Stimulated activated CD8-positive, alpha-beta memory T cell treated with anti-CD3 and anti-CD28 coated beads, Interleukin-12 subunit alpha, Interleukin-12 subunit beta, amount 100 ng/mL, for 1 hour (primary cell): ENCODE measurements around the gene CACNG1.

Source experiments
- DNase-seq: peaks from one replicate; pipeline ENCODE4 v3.0.0-alpha.2; 2020; ENCODE audit warnings: low read depth

The CACNG1 gene

DNA sequence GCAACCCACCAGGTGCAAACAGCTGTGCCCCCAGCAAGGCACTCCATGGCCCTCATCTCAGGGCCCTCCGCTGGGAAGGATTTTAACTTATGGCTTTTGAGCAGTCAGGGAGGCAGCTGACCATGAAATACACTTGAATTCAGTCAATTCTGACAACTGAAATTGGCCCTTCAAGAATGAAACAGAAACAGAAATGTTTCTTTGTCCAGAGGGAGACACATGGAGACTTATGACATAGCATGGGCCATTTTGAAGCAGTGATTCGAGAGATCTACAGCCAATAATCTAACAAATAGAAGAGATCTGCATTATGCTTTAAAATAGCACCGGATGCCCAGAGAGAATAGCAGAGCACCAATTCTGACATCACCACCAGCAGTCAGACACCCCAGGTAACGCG, 7.5 kb downstream of the CACNG1 start:
- no peak for DNase-seq

- no peak for DNase-seq
These were observed 8.5 kb downstream of the CACNG1 start for GRCh38 chr17:67052720-67053437.

GRCh38 chr17:67053438-67054000, 9.2 kb downstream of the CACNG1 start:
- DNase-seq: no peak

DNA sequence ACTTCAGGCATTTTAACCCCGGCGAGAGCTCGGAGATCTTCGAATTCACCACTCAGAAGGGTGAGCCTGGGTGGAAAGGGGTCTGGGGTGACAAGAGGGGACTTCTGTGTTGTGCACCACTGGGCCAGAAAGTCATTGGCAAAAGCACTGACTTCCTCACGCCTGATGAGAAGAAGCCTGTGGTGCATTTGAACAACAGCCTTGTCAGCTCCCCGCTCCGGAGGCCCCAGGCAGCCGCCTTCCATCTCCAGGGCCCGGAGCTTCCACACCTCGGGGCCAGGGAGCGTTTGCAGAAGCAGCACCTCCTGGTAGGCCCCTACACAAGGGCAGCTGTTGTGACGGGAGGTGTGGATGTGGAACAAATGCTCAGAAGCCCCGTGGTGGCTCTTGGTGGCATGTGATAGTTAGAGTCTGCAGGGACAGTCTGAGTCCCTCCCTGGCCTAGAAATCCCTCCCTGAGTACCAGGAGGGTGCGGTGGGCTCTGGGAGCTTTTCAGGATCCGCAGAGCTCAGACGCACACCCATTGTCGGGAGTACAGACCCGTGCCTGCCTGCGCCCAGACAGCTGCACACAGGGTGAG, 9.7 kb downstream of the CACNG1 start:
- no peak for DNase-seq

- no peak for DNase-seq
These were observed 10.3 kb downstream of the CACNG1 start for GRCh38 chr17:67054608-67055007.

DNA sequence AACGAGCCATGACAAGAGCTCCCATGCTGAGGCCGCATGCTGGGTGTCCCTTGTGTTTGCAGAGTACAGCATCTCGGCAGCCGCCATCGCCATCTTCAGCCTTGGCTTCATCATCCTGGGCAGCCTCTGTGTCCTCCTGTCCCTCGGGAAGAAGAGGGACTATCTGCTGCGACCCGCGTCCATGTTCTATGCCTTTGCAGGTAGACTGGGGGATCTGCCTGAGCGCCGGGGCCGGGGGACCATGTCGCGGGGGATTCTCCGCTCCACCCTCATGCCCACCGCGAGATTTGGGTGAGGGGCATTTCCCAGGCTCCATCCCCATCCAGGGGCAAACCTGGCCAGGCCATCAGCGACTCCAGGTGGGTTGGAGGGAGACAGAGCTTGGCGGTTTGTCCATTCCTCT, 10.7 kb downstream of the CACNG1 start:
- DNase-seq: no peak

- no peak for DNase-seq
These were observed 11.7 kb downstream of the CACNG1 start for GRCh38 chr17:67055811-67056745.

DNA sequence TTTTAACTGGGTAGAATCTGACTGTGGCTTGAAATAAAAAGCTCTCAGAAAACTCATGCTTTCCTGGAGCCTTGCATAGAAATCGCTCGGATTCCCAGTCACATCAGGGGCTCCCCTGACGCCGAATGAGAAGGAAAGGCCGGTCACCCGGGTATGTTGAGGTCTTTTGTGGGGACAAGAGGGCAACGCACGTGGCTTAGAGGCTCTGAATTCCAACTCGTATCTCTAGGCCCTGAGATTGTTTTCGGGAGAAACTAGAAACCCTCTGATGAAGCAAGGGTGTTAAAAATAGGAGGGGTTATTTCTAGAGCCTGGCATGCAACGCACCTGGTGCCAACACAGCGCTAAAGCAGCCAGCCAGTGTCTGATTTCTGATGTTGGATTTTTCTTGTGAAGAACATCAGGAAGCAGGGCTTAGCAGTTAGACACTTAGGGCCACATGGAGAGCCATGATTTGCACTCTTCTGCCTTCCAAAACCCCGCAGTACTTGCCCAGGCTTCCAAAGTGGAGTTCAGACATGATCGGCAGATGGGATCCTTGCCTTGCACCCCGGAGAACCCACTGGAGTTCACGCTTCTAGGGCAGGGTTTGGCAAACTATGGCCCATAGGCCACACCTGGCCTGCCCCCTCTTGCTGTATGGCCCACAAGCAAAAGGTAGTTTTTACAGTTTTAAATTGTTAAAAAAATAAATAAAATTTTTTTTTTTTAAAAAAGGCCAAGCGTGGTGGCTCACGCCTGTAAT, 12.6 kb downstream of the CACNG1 start:
- no peak for DNase-seq

GRCh38 chr17:67058036-67058435, 13.7 kb downstream of the CACNG1 start:
- no peak for DNase-seq

DNA sequence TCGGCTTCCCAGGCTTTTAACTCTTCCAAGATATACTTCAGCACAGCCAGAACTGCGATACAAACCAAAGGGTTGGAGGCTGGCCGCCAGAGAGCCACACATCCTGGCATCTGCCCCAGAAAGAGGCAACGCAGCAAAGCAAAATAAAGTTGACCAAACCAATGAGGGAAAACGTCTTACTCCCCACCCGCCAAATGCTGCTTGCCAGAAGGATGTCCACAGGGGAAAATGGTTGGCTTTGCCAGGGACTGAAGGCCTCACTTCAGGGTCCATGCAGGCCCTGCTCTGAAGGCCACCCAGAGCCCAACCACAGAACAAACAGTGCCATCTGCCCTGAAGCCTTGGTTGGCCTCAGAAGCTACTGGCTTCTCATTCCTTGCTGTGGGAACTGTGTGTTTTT, 15.0 kb downstream of the CACNG1 start:
- DNase-seq: no peak

DNA sequence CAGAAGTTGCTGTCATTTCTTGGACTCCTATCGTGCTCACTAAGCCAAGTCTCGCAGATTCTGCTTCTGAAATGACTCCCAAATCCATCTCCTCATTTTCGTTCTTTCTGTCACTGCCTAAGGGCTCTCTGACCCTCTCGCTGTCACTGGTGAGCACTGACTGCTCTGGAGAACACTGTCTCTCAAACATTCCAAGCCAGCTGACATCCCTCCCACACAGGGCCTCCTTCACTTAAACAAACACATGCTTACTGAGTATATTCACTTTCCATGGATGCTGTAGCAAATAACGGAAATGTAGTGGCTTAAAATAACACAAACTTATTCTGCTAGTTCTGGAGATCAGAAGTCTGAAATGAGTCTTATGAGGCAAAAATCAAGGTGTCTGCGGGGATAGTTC, 18.8 kb downstream of the CACNG1 start:
- DNase-seq: no peak

- no peak for DNase-seq
These were observed 22.4 kb downstream of the CACNG1 start for GRCh38 chr17:67066717-67067116.

- no peak for DNase-seq
These were observed 23.5 kb downstream of the CACNG1 start for GRCh38 chr17:67067571-67068482.

DNA sequence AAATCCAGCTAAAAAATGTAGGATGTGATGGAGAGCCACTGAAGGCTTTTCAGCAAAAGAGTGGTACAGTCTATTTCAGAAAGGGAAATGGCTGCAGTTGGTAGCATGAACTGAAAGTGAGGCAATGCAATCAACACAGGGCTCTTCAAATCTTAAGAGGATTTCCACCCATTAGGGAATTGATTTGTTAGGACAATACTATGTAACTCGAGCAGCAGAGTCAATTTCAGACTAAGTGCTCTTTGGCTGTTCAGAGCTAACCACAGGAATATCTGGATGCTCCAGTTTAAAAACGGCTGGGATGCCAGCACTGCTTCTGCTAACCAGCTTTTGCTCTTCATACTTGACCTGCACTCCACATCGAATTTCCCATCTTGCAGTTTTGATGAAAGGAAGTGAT, 24.6 kb downstream of the CACNG1 start:
- DNase-seq: no peak

- no peak for DNase-seq
These were observed 25.3 kb downstream of the CACNG1 start for GRCh38 chr17:67069603-67070136.

- DNase-seq: no peak
These were observed 27.2 kb downstream of the CACNG1 start for GRCh38 chr17:67071595-67071994.

GRCh38 chr17:67072885-67073284, 28.5 kb downstream of the CACNG1 start:
- no peak for DNase-seq

DNA sequence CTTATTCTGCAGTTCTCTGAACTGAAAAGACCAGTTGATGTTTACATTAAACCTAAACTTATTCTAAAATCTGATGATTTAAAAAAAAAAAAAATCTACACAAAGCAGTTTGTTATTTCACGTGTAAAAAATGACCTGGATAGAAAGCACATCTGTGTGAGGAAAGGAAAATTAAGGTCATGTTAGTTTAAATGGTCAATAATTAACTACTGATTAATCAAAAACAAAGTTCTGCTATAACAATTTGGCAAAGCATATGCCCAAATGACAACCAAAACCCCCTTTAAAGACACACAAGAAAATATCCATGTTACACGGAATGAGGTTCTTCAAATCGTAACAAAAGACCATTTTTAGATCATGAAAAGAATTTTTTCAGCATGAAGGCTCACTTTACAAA, 30.4 kb downstream of the CACNG1 start:
- no peak for DNase-seq

DNA sequence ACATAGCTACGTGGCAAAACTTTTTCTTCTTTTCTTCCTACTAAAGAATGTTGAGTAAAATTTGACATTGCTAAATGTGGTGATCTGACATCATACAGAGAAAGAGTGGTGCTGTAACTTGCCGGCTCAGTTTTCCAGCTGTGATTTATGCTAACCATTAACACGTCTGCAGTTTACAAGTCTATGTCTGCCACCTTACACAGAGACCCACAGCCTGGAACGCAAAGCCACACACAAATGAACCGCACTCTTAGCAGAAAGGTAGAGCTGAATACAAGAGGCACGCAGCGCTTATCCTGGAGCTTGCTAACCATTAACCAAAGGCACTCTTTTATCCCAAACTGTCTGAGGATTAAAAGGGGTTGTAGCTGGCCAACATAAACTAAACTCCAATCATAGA, 31.9 kb downstream of the CACNG1 start:
- DNase-seq: no peak

GRCh38 chr17:67078292-67078691, 33.9 kb downstream of the CACNG1 start:
- DNase-seq: no peak

DNA sequence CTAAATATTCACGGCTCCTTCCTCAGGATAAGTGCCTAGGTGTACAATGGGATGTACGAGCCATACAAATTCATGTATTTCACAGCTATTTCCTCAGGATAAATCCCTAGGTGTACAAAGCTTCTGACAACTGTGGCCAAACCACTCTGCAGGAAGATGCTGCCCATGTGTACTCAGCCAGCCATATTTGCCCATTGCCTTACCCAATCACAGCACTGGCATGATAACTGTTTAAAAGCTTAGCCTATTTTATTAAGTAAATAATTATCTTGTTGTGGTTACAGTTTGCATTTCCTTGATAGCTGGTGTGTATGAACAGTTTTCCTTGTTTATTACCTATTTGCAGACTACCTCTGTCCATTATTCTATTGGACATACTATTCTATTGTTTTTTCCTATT, 35.1 kb downstream of the CACNG1 start:
- no peak for DNase-seq
